B cell (primary cell): ENCODE data around the gene ATP8B1. TPM values are rescaled to one million over a fixed set of nuclear protein-coding genes. Genes with fewer than 3 reads are reported as not detected.

ENCODE experiments used
- ATAC-seq: fragments of 200-7000 bp; cut with Tn5 transposase; one replicate; pipeline ENCODE4 v1.10.0; 2021; ENCODE audit warnings: low read depth, mild to moderate bottlenecking, moderate number of reproducible peaks, moderate library complexity
- CTCF ChIA-PET: fragments of 350-600 bp; sonication (Branson Sonifier 250); formaldehyde crosslinking; loops from one replicate; lab custom pipeline; 2021; ENCODE audit warnings: antibody characterized with exemption, inconsistent platforms; lab: Charles Lee
- POLR2A ChIA-PET: fragments of 350-600 bp; sonication (Branson Sonifier 250); formaldehyde crosslinking; loops from one replicate; lab custom pipeline; 2021; ENCODE audit warnings: antibody characterized with exemption; lab: Charles Lee
- DNase-seq: peaks from one replicate; pipeline ENCODE4 v3.0.0; 2013
- H2AFZ ChIP-seq: 2 replicates; pipeline ENCODE4 v1.6.1; 2012; ENCODE audit warnings: mild to moderate bottlenecking, low read depth, low read length; ENCODE audit not compliant: insufficient read depth, poor library complexity, severe bottlenecking
- H3K27ac ChIP-seq, 2 donors: 1 replicate in 1 of 2; 2 replicates in 1 of 2; pipeline ENCODE4 v1.5.1; 2012 to 2013; ENCODE audit warnings: low read length in 2 of 2, mild to moderate bottlenecking in 2 of 2, moderate library complexity in 1 of 2
- H3K27me3 ChIP-seq, 4 experiments: fragments of 200-600 bp in 1 of 4; sonication (generic) in 1 of 4; replicated peaks in 1 of 4; 1 replicate in 2 of 4; 2 replicates in 2 of 4; pipeline versions ENCODE4 v1.6.1 to v1.7.0; 2013 to 2016; ENCODE audit warnings: low read length in 3 of 4, mild to moderate bottlenecking in 2 of 4, mixed read lengths in 1 of 4, moderate library complexity in 1 of 4; ENCODE audit not compliant: insufficient read depth in 4 of 4, control insufficient read depth in 3 of 4; ENCODE audit errors: control extremely low read depth in 1 of 4
- H3K36me3 ChIP-seq, 2 experiments: replicated peaks in 1 of 2; 1 replicate in 1 of 2; 2 replicates in 1 of 2; pipeline versions ENCODE4 v1.6.1 to v1.7.1; 2013; ENCODE audit warnings: low read length in 1 of 2; ENCODE audit not compliant: insufficient read depth in 2 of 2, control insufficient read depth in 1 of 2; ENCODE audit errors: control extremely low read depth in 1 of 2, extremely low read depth in 1 of 2
- H3K4me1 ChIP-seq, 2 donors: fragments of 200-600 bp in 1 of 2; sonication (generic) in 1 of 2; 1 replicate in 1 of 2; 2 replicates in 1 of 2; pipeline versions ENCODE4 v1.5.1 to v1.6.1; 2013 to 2017; ENCODE audit warnings: low read length in 2 of 2; ENCODE audit not compliant: control insufficient read depth in 2 of 2, insufficient read depth in 2 of 2
- H3K4me2 ChIP-seq: replicated peaks from 2 replicates; pipeline ENCODE3; 2012; ENCODE audit warnings: mild to moderate bottlenecking, low read depth, low read length; ENCODE audit not compliant: poor library complexity, severe bottlenecking
- H3K4me3 ChIP-seq, 5 experiments: fragments of 200-600 bp in 1 of 5; sonication (generic) in 1 of 5; 1 replicate in 3 of 5; 2 replicates in 2 of 5; pipeline versions ENCODE4 v1.5.1 to v1.7.0; 2011 to 2016; ENCODE audit warnings: low read length in 4 of 5, mild to moderate bottlenecking in 4 of 5, low read depth in 2 of 5, control low read depth in 1 of 5, moderate library complexity in 1 of 5; ENCODE audit not compliant: insufficient read depth in 1 of 5; ENCODE audit errors: control extremely low read depth in 1 of 5, extremely low read depth in 1 of 5
- H3K79me2 ChIP-seq: fragments of 200-600 bp; sonication (generic); one replicate; pipeline ENCODE4 v1.6.0; 2016; ENCODE audit warnings: low read length; ENCODE audit not compliant: control insufficient read depth, insufficient read depth
- H3K9ac ChIP-seq: fragments of 200-600 bp; sonication (generic); 2 replicates; pipeline ENCODE4 v1.6.1; 2017; ENCODE audit warnings: mild to moderate bottlenecking, low read length, moderate library complexity
- H3K9me3 ChIP-seq, 3 donors: one replicate each; pipeline versions ENCODE4 v1.6.1 to v1.7.1; 2013; ENCODE audit warnings: low read length in 2 of 3; ENCODE audit not compliant: control insufficient read depth in 2 of 3, insufficient read depth in 1 of 3; ENCODE audit errors: control extremely low read depth in 1 of 3
- H4K20me1 ChIP-seq: 2 replicates; pipeline ENCODE4 v1.6.0; 2012; ENCODE audit warnings: mild to moderate bottlenecking, low read length; ENCODE audit not compliant: insufficient read depth, control insufficient read depth, poor library complexity, severe bottlenecking
- H3K27ac Mint-ChIP-seq: one replicate; pipeline ENCODE4 v1.8.0; 2021; ENCODE audit warnings: mixed read lengths
- H3K27me3 Mint-ChIP-seq: one replicate; pipeline ENCODE4 v1.8.0; 2021; ENCODE audit warnings: mixed read lengths
- H3K4me1 Mint-ChIP-seq: one replicate; pipeline ENCODE4 v1.8.0; 2021; ENCODE audit warnings: mixed read lengths
- H3K4me3 Mint-ChIP-seq: one replicate; pipeline ENCODE4 v1.8.0; 2021; ENCODE audit warnings: mixed read lengths
- H3K9me3 Mint-ChIP-seq: one replicate; pipeline ENCODE4 v1.8.0; 2022; ENCODE audit warnings: mixed read lengths; ENCODE audit not compliant: insufficient read depth
- EZH2 ChIP-seq: IDR thresholded peaks from 2 replicates; pipeline ENCODE4 v1.6.1; 2012; ENCODE audit warnings: borderline replicate concordance, low read depth, mild to moderate bottlenecking, moderate library complexity, low read length; ENCODE audit not compliant: insufficient read depth, poor library complexity, severe bottlenecking
- WGBS: methylation state at CpG from one replicate; pipeline ENCODE4 v1.1.5; 2013; ENCODE audit warnings: missing lambda C conversion rate; ENCODE audit not compliant: insufficient coverage; 5-methylcytosine and 5-hydroxymethylcytosine counted together
- intact Hi-C: fragments of 100-400 bp; cut with micrococcal nuclease; formaldehyde crosslinking; loops from one replicate; pipeline ENCODE4 v1.10.0; 2022
- polyA plus RNA-seq: library from polyadenylated mRNA; depleted of rRNA; stranded (reverse); fragments of >200 nt; gene quantifications from 2 replicates; pipeline ENCODE4 v1.2.3, GENCODE V29; 2012
- total RNA-seq, 2 donors: library from RNA; stranded (reverse); fragments of 120-200 nt in 1 of 2; gene quantifications; 1 replicate in 1 of 2; 2 replicates in 1 of 2; pipeline versions ENCODE4 v1.2.3 to v1.2.4, GENCODE V29; 2013 to 2022
- TF ChIP-seq, protein P1 (sequence below): fragments of 200-600 bp; IDR thresholded peaks from one replicate; pipeline ENCODE4 v1.8.0; 2022; ENCODE audit warnings: antibody characterized with exemption, mild to moderate bottlenecking

Gene ATP8B1
- total and polyA plus RNA-seq, 2 donors (not counting 1 experiment from before 2014, with no cell fraction given) = 0.27 TPM; not detected in 1

GRCh38 chr18:57708288-57708687 is 94.8 kb downstream of the ATP8B1 start:
- no peak overlapping the region for H3K9ac ChIP-seq
- no peak overlapping the region for H3K4me2 ChIP-seq
- ATAC-seq (no peak), DNase-seq (no peak)
- Mint-ChIP-seq H3K27ac (no peak overlapping the region), H3K4me1 (peaks cover 33% of the 10 kb centered on the region), H3K4me3 (no peak overlapping the region), H3K27me3 (no peaks in the 10 kb centered on the region), H3K9me3 (peaks cover 3% of the 10 kb centered on the region)
- no peak overlapping the region for H3K4me3 ChIP-seq
- H2AFZ ChIP-seq = no peak overlapping the region
- H3K36me3 ChIP-seq = no peaks in the 10 kb centered on the region
- no peaks in the 10 kb centered on the region for H3K27me3 ChIP-seq
- ChIA-PET CTCF (interaction anchor here (0.7 kb wide), 1 partner anchor 317 kb away, joined by 4 read pairs; no protein-coding TSS in a partner anchor), POLR2A (no interaction called here)
- intact Hi-C loops = loop anchor here (10.0 kb wide), 1 partner anchor 53 kb away; no protein-coding TSS in a partner anchor
- no CpG with 5 or more reads among the region's 3 CpGs for WGBS
- TF ChIP-seq EZH2 = no peak
- TF ChIP-seq, protein P1, sequence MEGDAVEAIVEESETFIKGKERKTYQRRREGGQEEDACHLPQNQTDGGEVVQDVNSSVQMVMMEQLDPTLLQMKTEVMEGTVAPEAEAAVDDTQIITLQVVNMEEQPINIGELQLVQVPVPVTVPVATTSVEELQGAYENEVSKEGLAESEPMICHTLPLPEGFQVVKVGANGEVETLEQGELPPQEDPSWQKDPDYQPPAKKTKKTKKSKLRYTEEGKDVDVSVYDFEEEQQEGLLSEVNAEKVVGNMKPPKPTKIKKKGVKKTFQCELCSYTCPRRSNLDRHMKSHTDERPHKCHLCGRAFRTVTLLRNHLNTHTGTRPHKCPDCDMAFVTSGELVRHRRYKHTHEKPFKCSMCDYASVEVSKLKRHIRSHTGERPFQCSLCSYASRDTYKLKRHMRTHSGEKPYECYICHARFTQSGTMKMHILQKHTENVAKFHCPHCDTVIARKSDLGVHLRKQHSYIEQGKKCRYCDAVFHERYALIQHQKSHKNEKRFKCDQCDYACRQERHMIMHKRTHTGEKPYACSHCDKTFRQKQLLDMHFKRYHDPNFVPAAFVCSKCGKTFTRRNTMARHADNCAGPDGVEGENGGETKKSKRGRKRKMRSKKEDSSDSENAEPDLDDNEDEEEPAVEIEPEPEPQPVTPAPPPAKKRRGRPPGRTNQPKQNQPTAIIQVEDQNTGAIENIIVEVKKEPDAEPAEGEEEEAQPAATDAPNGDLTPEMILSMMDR = no peak
- peaks cover 83% of the 10 kb centered on the region for H4K20me1 ChIP-seq
- no peaks in the 10 kb centered on the region for H3K4me1 ChIP-seq
- H3K27ac ChIP-seq = no peak overlapping the region
- H3K79me2 ChIP-seq = peaks cover 80% of the 10 kb centered on the region
- peaks cover 0 to 11% (median 0%) of the 10 kb centered on the region in 3 donors for H3K9me3 ChIP-seq

DNA sequence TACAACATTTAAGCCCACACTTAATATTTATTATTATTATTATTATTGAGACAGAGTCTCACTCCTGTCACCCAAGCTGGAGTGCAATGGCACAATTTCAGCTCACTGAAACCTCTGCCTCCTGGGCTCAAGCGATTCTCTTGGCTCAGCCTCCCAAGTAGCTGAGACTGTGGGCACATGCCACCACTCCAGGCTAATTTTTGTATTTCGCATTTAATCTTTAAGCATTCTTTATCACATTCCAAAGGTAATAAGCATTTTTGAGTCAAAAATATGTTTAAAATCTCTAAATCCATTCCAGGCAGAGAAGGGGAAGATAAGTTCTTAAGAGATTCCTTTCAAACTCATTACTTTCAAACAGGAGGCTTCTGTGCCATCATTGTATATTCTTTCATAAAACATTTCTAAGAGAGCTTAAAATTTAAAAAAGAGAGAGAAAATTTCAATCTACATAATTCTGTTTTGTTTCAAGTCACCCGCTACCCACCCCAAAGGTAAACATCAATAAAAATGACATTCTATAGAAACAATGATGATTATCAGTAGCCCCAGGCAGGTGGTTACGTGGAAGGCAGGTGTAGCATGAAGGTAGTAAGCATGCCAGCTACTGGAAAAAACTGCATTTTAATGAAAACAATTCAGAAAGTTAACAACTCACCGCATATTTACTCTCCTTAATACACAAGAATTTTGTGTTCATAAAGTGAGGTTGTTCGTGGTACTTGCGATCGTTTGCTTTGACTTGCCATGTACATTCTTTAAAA is 97.1 kb downstream of the ATP8B1 start:
- WGBS = 100% methylated on average over 1 of the region's 8 CpGs
- intact Hi-C loops = loop anchor here (10.0 kb wide), 1 partner anchor 51 kb away; no protein-coding TSS in a partner anchor
- H3K27ac Mint-ChIP-seq = no peak overlapping the region

More for the DNA sequence above, 97.1 kb downstream of the ATP8B1 start:
- H3K27ac ChIP-seq = no peak overlapping the region
- H3K79me2 ChIP-seq = peaks cover 83% of the 10 kb centered on the region
- TF ChIP-seq, protein P1 = no peak
- no peak for TF ChIP-seq EZH2
- DNase-seq (no peak), ATAC-seq (no peak)
- no peaks in the 10 kb centered on the region for H3K36me3 ChIP-seq
- peaks cover 3% of the 10 kb centered on the region for H3K9me3 Mint-ChIP-seq
- H3K4me2 ChIP-seq = no peak overlapping the region
- peaks cover 89% of the 10 kb centered on the region for H4K20me1 ChIP-seq
- no peak overlapping the region for H3K9ac ChIP-seq
- peaks cover 40% of the 10 kb centered on the region for H3K4me1 Mint-ChIP-seq
- no peak overlapping the region for H3K4me3 ChIP-seq
- H3K9me3 ChIP-seq = peaks cover 0 to 3% (median 0%) of the 10 kb centered on the region in 3 donors
- no peaks in the 10 kb centered on the region for H3K27me3 Mint-ChIP-seq
- CTCF ChIA-PET = no interaction called here
- no peaks in the 10 kb centered on the region for H3K27me3 ChIP-seq
- POLR2A ChIA-PET = no interaction called here
- H2AFZ ChIP-seq = no peak overlapping the region
- no peak overlapping the region for H3K4me3 Mint-ChIP-seq
- no peaks in the 10 kb centered on the region for H3K4me1 ChIP-seq
